NT2/D1 (cell line): Measurements from ENCODE around the gene TRMT6.

ENCODE experiments used
- SUZ12 ChIP-seq: IDR thresholded peaks from 2 replicates; pipeline ENCODE4 v1.6.1; 2011; ENCODE audit not compliant: insufficient read length, insufficient read depth; ENCODE audit errors: extremely low read depth
- YY1 ChIP-seq: IDR thresholded peaks from 2 replicates; pipeline ENCODE4 v1.6.1; 2011; ENCODE audit not compliant: insufficient read length, insufficient read depth
- ZNF274 ChIP-seq: IDR thresholded peaks from 2 replicates; pipeline ENCODE4 v1.6.1; 2011; ENCODE audit warnings: mild to moderate bottlenecking, low read depth, low read length

- TF ChIP-seq SUZ12, result no peak
- TF ChIP-seq ZNF274, result no peak
- no peak for TF ChIP-seq YY1
Measured at GRCh38 chr20:5971203-5971602, 20.9 kb upstream of the TRMT6 start.
